Activated CD4-positive, CD25-positive, alpha-beta regulatory T cell treated with anti-CD3 and anti-CD28 coated beads, Interleukin-2, amount 50 U/mL, for 72 hours (primary cell): Measurements from ENCODE around the gene GNB1L.

Experiments used
- DNase-seq: peaks from one replicate; pipeline ENCODE4 v3.0.0; 2021

The GNB1L gene

DNA sequence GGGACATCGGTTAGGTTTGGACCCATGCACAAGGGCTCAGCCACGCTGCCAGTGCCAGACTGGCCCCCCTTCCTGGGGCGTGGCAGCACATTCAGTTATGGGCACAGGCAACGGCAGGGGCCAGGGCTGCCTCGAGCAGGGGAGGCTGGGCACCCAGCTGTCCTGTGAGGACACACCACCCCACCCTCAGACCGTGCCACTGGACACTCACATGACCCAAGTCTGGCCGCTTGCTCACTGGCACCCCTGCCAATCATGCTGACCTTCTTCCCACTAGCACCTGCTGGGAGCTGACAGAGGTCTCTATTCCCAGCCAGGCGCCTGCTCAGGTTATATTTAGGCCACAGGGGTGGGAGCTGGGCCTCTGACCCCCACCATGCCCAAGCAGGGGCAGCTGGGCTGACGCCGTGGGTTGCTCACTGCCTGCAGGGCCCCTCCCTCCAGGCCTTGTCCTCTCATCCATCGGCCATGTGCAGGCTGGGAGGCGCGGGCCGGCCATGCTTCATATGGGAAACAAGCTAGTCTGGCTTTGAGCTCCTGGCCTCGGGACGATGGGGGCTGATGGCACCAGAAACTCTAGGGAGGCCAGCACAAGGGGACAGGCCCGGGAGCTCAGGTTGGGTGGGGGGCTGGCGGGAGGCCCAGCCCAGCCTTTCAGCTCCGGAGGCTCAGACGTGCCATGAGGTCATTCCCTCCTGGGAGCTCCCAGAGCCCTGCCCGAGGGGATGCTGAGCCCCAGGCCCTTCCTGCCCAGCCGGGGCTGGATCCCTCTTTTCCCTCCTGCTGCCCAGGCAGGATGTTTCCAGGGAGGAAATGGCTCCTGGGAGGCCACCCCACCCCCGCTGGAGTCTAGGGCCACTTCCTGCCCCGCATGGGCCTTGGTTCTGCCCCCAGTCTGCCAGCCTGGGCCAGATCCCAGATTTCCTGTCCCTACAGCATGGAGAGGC, 109.2 kb downstream of the GNB1L start:
- DNase-seq, result no peak

GRCh38 chr22:19744350-19745006, 110.2 kb downstream of the GNB1L start:
- no peak for DNase-seq

- no peak for DNase-seq
Observed at GRCh38 chr22:19743651-19744050, 111.0 kb downstream of the GNB1L start.

DNA sequence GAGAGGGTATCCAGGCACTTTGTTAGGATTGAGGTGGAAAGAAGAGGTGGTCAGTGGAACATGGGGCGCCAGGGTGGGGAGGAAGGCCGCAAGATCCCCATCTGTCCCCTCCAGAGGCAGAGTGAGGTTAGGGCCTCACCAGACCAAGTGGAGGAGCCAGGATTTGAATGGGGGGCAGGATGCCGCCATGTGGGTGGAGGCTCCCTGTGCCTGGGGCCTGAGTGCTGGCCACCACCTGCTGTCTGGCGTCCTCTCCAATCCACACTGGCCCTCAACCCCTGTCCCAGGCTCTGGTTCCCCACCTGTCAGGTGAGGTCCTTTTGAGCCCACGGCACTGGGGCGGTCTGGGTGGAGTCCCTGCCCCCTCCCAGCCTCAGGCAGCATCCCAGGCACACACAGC, 111.6 kb downstream of the GNB1L start:
- no peak for DNase-seq

DNA sequence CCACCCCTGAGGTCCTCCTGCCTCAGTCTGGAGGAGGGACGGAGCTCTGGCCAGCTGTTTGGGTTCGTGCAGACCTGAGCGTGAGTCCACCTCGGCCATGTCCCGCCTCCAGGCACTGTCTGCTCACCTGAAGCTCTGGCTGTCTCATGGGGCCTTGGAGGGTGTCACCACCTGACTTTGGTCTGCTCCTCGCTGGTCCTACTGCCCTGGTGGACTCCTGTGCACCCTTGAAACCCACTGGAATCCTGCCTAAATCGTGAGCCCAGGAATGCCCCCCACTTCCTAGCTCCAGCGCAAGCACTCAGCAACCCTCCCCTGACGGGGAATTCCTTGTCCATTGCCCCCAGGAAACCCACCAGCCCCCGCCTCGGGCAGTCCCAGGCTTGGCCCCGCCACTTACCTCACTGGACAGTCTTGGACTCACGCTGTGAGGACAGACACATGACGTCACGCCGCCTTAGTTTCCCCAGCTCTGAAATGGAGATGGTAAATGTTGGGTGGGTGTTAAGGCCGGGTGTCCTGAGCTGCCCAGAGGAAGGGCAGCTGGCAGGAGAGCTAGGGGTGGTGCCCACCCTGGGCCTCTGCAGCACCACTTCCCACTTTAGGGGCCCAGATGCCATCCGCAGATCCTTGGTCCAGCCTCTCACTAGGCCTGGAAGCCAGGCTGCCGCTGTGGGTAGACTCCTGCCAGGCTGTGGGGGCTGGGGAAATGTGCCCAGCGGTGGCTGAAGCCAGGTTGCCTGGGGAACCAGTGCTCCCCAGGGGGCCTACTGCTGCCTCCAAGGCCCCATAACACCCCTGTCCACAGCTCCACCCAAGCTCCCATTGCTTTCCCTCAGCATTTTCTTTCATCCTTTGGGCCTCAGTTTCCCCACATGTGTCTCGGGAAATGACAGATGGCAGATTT, 112.3 kb downstream of the GNB1L start:
- DNase-seq, result no peak

- no peak for DNase-seq
Observed at GRCh38 chr22:19741053-19741452, 113.6 kb downstream of the GNB1L start.

- no peak for DNase-seq
Observed at GRCh38 chr22:19740586-19740985, 114.1 kb downstream of the GNB1L start.

DNA sequence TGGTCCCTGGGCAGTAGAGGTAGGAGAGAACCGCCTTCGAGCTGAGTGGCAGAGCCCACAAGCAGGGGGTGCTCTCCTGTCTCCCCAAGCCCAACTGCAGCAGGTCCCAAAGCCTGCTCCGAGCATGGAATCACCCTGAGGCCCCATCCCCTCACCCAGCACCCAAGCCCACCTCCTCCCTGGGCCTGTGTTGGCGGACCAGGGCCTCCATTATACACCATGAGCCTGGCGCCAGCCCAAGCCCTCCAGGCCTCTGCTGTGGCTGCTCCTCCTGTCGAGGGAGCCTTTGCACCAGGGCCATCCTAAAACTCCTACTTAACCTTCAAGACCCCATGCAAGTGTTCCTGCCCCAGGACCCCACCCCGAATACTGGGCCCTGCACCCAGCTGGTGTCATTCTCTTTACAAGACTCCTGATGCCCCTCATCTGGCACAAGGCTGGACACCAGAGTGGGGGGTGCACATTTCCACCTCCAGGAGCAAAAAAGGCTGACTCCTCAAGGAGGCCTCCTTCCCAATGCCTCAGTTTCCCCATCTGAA, 114.7 kb downstream of the GNB1L start:
- no peak for DNase-seq

DNA sequence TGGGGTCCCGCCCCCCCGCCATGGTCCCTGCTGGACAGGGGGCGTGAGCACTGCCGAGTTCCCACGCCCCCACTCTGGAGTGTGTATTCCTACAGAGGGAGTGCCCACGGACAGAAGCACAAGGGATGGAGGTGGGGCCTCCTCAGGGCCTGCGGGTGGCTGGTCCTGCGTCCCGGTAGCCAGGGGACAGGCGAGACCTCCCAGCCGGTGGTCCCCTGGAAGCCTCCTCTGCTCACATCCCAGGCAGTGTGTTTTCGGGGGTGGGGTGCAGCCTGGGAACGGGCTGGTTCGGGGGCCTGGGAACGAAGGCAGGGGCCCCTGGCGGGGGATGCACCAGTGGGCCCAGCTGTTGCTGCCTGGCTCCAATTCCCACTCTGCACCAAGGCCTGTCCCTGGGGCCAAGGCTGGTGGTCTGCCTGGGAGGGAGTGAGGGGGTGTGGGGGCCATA, 115.2 kb downstream of the GNB1L start:
- no peak for DNase-seq

- no peak for DNase-seq
Observed at GRCh38 chr22:19738664-19739447, 115.8 kb downstream of the GNB1L start.

DNA sequence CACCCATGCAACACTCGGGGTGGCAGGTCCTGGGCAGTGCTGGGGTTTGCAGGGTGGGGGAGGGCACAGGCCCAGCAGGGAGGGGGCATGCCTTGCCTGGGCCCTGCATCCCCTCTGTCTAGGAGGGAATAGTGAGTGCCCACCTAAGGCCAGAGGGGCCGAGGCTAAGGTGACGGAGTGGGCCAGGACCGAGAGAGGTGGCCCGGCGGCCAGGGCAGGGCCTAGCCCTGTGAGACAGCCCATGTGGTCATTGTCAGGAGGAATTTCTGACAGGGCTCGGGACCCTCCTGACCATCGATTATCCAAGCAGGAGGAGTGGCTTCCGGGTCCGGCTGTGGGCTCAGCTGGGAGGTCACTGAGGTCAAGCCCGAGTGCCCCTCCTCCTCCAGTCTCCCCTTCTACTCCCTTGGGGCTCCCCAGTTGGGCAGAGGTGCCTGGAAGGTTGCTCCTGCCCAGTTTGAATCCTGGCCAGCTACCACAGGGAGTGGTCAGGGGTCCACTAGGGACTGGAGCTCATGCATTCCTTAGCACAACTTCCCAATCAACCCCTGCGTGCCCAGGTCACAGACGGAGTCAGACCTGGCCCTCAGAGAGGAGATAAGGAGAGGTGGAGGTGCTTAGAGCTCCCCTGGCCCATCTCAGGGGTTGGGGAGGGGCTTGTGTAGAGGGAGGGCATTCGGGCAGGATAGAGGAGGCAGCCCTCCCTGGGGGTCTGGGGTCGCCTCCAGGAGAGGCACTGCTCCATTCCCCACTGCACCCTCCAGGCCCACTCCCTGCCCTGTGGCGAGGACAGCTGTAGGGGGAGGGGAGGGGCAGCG, 116.6 kb downstream of the GNB1L start:
- no peak for DNase-seq

- DNase-seq, result no peak
Observed at GRCh38 chr22:19735665-19736510, 118.8 kb downstream of the GNB1L start.

DNA sequence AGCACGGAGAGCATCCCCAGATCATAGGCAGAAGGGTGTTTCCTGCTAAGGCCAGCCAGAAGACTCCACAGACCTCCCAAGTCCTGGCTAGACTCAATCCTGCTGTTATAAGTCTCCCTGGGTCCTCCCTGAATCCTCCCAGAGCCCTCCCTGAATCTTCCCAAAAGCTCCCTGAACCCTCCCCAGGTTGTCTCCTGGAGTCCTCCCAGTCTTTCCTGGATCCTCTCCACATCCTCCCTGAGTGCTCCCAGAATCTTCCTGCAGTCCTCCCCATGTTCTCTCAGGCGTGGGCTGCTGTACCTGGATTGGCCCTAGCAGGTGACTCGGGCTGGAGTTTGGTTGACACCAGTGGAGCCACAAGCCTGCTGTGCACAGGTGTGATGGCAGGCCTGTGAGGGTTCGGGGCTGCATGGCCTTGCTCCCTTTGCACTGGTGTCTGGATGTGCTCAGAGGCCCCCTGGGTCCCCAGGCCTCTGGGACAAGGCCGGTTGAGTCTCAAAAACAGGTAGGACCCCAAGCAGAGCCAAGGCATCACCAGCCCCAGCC, 119.8 kb downstream of the GNB1L start:
- no peak for DNase-seq

DNA sequence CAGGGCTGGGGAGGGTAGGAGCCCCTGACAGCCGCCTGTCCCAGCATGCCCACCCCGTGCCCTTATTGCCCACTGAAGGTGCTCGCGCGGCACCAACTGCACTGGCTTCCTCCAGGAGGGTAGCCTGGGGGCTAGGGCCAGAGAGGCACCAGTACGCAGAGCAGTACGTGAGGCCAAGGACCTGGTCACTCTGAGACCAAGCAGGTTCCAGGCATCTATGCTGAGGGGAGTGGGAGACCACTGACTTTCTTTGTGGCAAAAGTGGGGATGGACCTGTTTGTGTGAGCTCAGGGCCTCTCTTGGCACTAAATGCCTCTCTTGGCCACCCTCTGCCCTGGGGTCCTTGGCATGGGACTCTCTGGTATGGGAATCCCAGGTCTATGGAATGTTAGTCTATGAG, 120.5 kb downstream of the GNB1L start:
- DNase-seq, result no peak

DNA sequence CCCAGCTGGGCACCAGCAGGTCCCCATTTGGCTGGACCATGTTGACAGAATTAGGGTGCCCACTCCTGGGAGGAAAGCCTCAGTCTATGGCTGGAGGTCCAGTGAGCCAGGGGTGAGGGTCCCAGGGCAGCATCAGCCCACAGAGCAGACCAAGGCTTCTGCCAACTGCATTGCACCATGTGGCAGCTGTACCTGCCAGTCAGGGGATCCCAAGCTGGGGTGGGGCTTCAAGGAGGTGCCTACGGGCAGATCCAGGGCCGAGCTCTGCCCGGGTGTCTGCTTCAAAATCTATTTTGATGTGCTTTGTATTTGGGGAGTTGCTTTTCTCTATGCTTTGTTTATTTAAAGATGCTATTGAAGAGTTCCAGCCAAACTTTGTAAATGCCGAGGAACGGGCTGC, 120.9 kb downstream of the GNB1L start:
- no peak for DNase-seq
